ENCODE results near the gene TAOK1. TPM values are rescaled to one million over a fixed set of nuclear protein-coding genes. Genes with fewer than 3 reads are reported as not detected.

The TAOK1 gene
- total and polyA plus RNA-seq, 3 donors from 2014 or later: 28.4 to 107 (median 101) TPM

GRCh38 chr17:29591737-29592608 lies 201.8 kb downstream of the TAOK1 start:
- TF ChIP-seq CTCF (IDR thresholded peaks at IDR 0.05) (peak; percentile 82 to 89 (median 87)), POLR2A (IDR thresholded peaks at IDR 0.05) (no peak)
- DNase-seq: peak; percentile 90
- Histone ChIP-seq H3K9me3 (no peaks in the 10 kb centered on the region), H3K4me3 (peak overlapping the region; percentile 7 to 49), H3K27me3 (no peaks in the 10 kb centered on the region), H3K36me3 (ENCODE audit: low read depth, missing control alignments) (no peaks in the 10 kb centered on the region), H3K4me1 (peaks cover 68% of the 10 kb centered on the region), H3K27ac (peak overlapping the region; percentile 48 to 70)
- intact Hi-C loops (cut with DNase I; ENCODE audit: low total_unique reads): no loop called here
- WGBS, 2 donors: 5 to 6% methylated on average over 25 of the region's 25 CpGs

- H3K27ac ChIP-seq: peak within 1 kb of the TSS; percentile 48 to 70
- TF ChIP-seq CTCF (IDR thresholded peaks at IDR 0.05): no peak
- TF ChIP-seq POLR2A (IDR thresholded peaks at IDR 0.05): no peak
- peak within 1 kb of the TSS; percentile 68 to 69 for H3K4me3 ChIP-seq
- intact Hi-C loops (cut with DNase I; ENCODE audit: low total_unique reads): no loop called here
- H3K4me1 ChIP-seq: peaks cover 68% of the 10 kb centered on the region
- no peaks in the 10 kb centered on the region for H3K36me3 ChIP-seq (ENCODE audit: low read depth, missing control alignments)
- H3K9me3 ChIP-seq: no peaks in the 10 kb centered on the region
- peak; percentile 82 for DNase-seq
- 0% methylated on average over 18 to 83 of the region's 96 CpGs for WGBS, 2 donors
- H3K27me3 ChIP-seq: no peaks in the 10 kb centered on the region
These were observed 202.8 kb downstream of the TAOK1 start, which contains the start of gene ANKRD13B for GRCh38 chr17:29592850-29593551. TSS of gene ANKRD13B (plus strand) at chr17:29593132. CDS start at chr17:29593622, 490 bp downstream.

- no peaks in the 10 kb centered on the region for H3K36me3 ChIP-seq (ENCODE audit: low read depth, missing control alignments)
- intact Hi-C loops (cut with DNase I; ENCODE audit: low total_unique reads): no loop called here
- TF ChIP-seq POLR2A (IDR thresholded peaks at IDR 0.05): no peak
- no peak for TF ChIP-seq CTCF (IDR thresholded peaks at IDR 0.05)
- no peak for DNase-seq
- H3K27ac ChIP-seq: peak overlapping the region in 1 of 2 donors; percentile 41
- peaks cover 72% of the 10 kb centered on the region for H3K4me1 ChIP-seq
- H3K4me3 ChIP-seq: peak overlapping the region; percentile 63 to 69
- no peaks in the 10 kb centered on the region for H3K9me3 ChIP-seq
- 3 to 4% methylated on average over 7 to 50 of the region's 64 CpGs for WGBS, 2 donors
- no peaks in the 10 kb centered on the region for H3K27me3 ChIP-seq
These were observed 203.7 kb downstream of the TAOK1 start for GRCh38 chr17:29593591-29594518.

- intact Hi-C loops (cut with DNase I; ENCODE audit: low total_unique reads): no loop called here
- Histone ChIP-seq H3K9me3 (no peaks in the 10 kb centered on the region), H3K4me1 (peaks cover 73% of the 10 kb centered on the region), H3K27ac (peak overlapping the region in 1 of 2 donors; percentile 41), H3K4me3 (peak overlapping the region in 1 of 2 donors; percentile 69), H3K36me3 (ENCODE audit: low read depth, missing control alignments) (no peaks in the 10 kb centered on the region), H3K27me3 (no peaks in the 10 kb centered on the region)
- TF ChIP-seq POLR2A (IDR thresholded peaks at IDR 0.05) (no peak), CTCF (IDR thresholded peaks at IDR 0.05) (no peak)
- DNase-seq: no peak
- WGBS, 2 donors: 81 to 84% methylated on average over 9 to 11 of the region's 11 CpGs
These were observed 204.4 kb downstream of the TAOK1 start for GRCh38 chr17:29594519-29595090.
